Subcutaneous adipose tissue (tissue), 4 donors: ENCODE data around the gene ITGA8. TPM values are rescaled to one million over a fixed set of nuclear protein-coding genes. Genes with fewer than 3 reads are reported as not detected.

ENCODE experiments used
- CTCF ChIP-seq: fragments of 450-650 bp; IDR thresholded peaks from one replicate; pipeline ENCODE4 v1.5.1; 2016; ENCODE audit warnings: low read depth, mild to moderate bottlenecking, control low read depth, antibody characterized with exemption, moderate library complexity
- total RNA-seq, 4 donors: library from RNA; depleted of rRNA; stranded (reverse); fragments of >200 nt; gene quantifications; one replicate each; pipeline ENCODE4 v1.1.0, GENCODE V29; 2016

ITGA8 gene
- total RNA-seq, 4 donors from 2014 or later: 0.33 to 3.6 (median 2.4) TPM

GRCh38 chr10:15591431-15591830, 128.3 kb downstream of the ITGA8 start:
- no peak for TF ChIP-seq CTCF

DNA sequence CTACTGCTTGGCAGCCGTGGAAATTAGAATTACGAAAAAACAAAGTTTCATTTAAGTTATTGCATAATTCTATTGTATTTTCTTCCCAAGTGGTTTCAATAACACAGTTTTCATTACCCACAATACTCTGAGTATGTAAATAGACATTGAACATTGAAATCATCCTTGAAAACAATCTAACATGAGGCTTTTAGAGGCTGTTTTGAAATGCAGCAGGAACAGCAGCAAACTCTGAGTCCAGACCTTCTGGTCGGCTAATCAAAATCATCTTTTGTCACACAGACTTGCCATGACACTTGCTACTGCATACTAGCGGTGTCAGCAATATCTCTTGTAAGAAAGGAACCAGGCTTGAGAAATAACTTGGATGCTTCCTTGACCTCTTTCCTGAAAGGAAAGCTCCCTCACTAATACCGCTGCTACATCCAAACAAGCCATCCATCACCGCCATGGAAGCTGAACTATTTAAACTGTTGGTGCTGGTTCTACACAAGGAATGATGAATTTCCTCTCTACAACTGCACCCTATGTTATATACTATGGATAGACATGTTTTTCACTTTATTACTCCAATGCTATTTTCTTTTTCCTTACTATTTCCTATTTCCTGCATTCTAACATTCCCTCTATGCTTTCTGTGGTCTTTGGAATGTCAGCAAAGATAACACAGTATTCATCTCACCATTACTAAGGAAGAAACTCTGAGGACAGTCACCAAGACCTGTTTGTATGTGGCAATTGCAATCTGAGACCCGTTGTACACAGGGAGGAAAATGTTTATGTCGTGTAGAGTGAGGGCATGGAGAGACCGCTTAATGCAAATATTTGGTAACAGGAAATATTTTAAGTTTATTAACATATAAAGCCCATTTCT, 130.8 kb downstream of the ITGA8 start:
- TF ChIP-seq CTCF: no peak

- no peak for TF ChIP-seq CTCF
Measured at GRCh38 chr10:15588151-15588550, 131.6 kb downstream of the ITGA8 start.

DNA sequence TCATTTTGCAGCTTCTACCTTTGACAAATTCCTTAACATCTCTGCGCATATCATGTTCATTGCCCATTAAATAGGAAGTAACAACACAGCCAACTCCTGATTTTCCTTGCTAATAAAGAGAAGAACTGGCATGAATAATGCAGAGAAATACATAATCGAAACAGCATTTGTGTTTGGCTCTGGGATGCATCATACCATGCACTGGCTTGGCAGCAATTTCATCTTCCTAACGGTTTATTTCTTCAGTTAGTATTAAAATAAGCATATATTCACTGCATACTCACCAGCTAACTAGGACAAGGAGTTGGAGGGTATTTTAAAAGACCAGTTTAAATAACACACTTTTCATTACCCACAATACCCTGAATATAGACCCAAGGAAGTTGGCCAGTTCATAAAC, 132.5 kb downstream of the ITGA8 start:
- no peak for TF ChIP-seq CTCF

GRCh38 chr10:15585303-15585715, 134.4 kb downstream of the ITGA8 start:
- TF ChIP-seq CTCF: no peak

DNA sequence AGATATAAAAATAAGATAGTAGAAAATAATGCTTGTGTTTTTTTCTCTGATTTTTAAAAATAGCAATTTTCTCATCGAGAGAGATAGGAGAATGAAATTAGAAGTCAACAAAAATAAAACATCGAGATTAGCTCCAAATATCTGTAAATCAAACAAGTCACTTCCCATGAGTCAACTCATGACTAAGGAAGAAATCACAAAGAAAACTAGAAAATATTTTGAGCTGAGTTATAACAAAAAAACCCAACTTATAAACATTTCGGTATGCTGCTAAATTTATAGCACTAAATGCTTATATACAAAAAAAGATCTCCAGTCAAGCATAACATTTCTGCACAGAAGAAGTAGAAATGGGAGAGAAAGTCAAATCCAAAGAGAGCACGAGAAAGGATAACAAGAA, 140.1 kb downstream of the ITGA8 start:
- no peak for TF ChIP-seq CTCF

- no peak for TF ChIP-seq CTCF
Measured at GRCh38 chr10:15572531-15573045, 147.1 kb downstream of the ITGA8 start.
